GM12875 (cell line): ENCODE measurements around the gene RGS8.

Experiments used
- H3K4me3 ChIP-seq: one replicate; pipeline ENCODE4 v1.5.1; 2011; ENCODE audit warnings: low read depth, low read length, control low read depth
- CTCF ChIP-seq: IDR thresholded peaks from 2 replicates; pipeline ENCODE4 v1.5.1; 2011; ENCODE audit warnings: low read depth, mild to moderate bottlenecking, control low read depth, inconsistent platforms, low read length, moderate library complexity, borderline replicate concordance; ENCODE audit not compliant: insufficient read depth

RGS8 gene, protein sequence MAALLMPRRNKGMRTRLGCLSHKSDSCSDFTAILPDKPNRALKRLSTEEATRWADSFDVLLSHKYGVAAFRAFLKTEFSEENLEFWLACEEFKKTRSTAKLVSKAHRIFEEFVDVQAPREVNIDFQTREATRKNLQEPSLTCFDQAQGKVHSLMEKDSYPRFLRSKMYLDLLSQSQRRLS

GRCh38 chr1:182684116-182684828 is at the start of gene RGS8:
Gene RGS8 (minus strand): TSS chr1:182684587. CDS start chr1:182669649, 14,938 bp downstream.
- TF ChIP-seq CTCF = no peak
- no peak within 1 kb of the TSS for H3K4me3 ChIP-seq

- H3K4me3 ChIP-seq = no peak overlapping the region
- TF ChIP-seq CTCF = no peak
Measured at GRCh38 chr1:182731852-182732575, 47.6 kb upstream of the RGS8 start.

DNA sequence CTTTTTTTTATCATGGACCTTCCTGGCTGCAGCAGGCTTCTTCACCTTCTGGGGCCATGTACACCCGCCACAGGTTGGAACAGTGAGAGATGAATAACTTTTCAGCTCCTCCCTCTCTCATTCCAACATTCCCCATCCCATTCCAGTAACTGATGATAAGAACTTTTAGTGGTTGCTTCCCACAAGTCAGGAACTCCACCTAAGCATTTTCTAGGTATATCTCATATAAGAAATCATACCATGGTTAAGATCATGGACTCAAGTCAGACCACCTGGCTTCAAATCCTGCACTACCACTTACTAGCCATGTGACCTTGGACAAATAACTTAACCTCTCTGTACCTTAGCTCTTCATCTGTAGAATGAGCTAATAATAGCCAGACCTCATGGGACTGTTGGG is 42.5 kb upstream of the RGS8 start:
- no peak for TF ChIP-seq CTCF
- H3K4me3 ChIP-seq = no peak overlapping the region

DNA sequence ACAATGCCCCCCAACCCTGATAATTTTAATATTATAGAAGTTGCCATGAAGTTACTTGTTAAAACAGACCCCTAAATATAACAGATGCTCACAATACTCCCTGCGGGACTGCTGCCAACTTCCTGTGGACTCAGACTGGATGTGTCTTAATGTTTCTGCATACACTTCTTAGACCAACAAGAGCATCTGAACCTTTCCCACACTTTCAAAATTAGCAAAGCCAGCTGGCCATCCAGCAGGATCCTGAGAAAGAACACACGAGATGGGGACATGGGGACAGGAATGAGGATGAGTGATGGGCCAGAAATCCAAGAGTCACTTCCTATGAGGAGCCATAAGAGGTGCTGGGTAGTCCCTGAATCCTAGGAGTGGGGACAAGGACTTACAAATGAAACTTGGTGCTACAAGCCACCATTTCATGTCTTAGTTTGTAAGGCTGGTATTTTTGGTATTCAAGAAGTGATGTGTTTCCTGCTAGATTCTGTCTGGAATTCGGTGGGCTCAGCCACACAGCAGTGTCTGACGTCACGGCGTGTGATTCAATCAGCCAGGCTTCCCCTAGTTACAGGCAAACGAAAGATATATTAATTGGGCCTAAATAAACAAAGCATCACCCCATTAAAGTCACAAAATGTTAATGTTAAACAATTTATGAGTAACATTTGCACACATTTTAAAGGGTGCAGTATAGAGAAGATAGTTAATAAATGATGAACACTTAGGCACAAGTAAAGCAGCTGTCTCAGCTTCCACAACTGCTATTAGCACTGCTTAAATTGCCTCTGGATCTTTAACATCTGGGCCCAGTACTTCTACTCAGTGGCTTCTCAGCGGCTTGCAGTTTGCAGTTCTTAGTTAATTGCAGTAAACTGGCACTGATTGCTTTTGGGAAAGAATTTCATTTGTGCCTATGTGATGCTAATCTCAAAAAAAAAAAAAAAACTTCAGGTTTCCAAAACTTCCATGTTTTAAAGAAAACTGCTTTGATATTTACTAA is 41.2 kb upstream of the RGS8 start:
- no peak for TF ChIP-seq CTCF
- no peak overlapping the region for H3K4me3 ChIP-seq

GRCh38 chr1:182724215-182724614 is 39.8 kb upstream of the RGS8 start:
- no peak overlapping the region for H3K4me3 ChIP-seq
- TF ChIP-seq CTCF = no peak

DNA sequence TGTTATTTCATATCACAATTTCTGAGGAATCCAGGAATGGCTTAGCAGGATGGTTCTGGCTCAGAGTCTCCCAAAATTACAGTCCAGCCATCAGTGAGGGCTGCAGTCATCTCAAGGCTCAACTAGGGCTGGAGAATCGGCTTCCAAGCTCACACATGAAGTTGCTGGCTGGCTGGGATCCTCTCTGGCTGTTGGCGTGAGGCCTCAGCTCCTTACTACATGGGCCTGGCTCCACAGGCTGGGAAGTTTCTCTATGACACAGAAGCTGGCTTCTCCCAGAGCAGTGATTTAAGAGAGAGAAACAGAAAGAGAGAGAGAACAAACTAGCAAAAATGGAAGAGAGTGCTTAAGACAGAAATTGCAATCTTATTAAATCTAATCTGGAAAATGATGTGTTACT is 38.8 kb upstream of the RGS8 start:
- TF ChIP-seq CTCF = no peak
- H3K4me3 ChIP-seq = no peak overlapping the region
